ENCODE measurements around the gene TM4SF20. TPM values are rescaled to one million over a fixed set of nuclear protein-coding genes. Genes with fewer than 3 reads are reported as not detected.

Gene TM4SF20
- polyA plus RNA-seq, 1 donor from 2014 or later = not detected

DNA sequence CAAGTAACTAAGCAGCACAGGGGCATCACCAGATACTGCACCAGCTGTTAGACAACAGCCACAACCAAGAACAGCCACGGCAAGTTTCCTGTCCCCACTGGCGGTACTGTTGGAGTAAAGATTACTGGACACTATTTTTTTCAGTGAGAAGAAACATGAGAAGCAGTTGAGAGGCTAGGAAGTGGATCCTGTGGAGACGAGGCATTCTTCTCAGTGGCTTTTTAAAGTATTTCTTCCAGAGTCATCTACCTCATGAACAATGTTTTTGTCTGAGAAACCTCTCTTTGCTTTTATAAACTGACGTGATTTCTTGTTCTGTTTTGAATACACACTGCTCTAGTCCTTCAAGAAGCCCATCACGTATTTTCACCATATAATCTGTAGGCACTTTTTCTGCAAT is 18.8 kb downstream of the TM4SF20 start:
- no peak overlapping the region for H3K9ac ChIP-seq (ENCODE audit: low read length)
- no peak overlapping the region for H3K4me3 ChIP-seq (ENCODE audit: low read length)
- H3K27ac ChIP-seq (ENCODE audit: low read length) = no peak overlapping the region
- H2AFZ ChIP-seq (ENCODE audit: low read depth, low read length) = no peak overlapping the region
- H3K4me2 ChIP-seq (ENCODE audit: low read length) = no peak overlapping the region
- H4K20me1 ChIP-seq (ENCODE audit: insufficient read depth) = no peaks in the 10 kb centered on the region
- TF ChIP-seq RAD21 (conservative IDR thresholded peaks at IDR 0.05) (no peak), EP300 (conservative IDR thresholded peaks at IDR 0.05; ENCODE audit: poor library complexity, severe bottlenecking) (no peak), POLR2AphosphoS5 (IDR thresholded peaks at IDR 0.05) (no peak)
- TF ChIP-seq, protein P1, sequence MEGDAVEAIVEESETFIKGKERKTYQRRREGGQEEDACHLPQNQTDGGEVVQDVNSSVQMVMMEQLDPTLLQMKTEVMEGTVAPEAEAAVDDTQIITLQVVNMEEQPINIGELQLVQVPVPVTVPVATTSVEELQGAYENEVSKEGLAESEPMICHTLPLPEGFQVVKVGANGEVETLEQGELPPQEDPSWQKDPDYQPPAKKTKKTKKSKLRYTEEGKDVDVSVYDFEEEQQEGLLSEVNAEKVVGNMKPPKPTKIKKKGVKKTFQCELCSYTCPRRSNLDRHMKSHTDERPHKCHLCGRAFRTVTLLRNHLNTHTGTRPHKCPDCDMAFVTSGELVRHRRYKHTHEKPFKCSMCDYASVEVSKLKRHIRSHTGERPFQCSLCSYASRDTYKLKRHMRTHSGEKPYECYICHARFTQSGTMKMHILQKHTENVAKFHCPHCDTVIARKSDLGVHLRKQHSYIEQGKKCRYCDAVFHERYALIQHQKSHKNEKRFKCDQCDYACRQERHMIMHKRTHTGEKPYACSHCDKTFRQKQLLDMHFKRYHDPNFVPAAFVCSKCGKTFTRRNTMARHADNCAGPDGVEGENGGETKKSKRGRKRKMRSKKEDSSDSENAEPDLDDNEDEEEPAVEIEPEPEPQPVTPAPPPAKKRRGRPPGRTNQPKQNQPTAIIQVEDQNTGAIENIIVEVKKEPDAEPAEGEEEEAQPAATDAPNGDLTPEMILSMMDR (IDR thresholded peaks at IDR 0.05; ENCODE audit: poor library complexity, severe bottlenecking) = no peak
- TF ChIP-seq, protein P2, sequence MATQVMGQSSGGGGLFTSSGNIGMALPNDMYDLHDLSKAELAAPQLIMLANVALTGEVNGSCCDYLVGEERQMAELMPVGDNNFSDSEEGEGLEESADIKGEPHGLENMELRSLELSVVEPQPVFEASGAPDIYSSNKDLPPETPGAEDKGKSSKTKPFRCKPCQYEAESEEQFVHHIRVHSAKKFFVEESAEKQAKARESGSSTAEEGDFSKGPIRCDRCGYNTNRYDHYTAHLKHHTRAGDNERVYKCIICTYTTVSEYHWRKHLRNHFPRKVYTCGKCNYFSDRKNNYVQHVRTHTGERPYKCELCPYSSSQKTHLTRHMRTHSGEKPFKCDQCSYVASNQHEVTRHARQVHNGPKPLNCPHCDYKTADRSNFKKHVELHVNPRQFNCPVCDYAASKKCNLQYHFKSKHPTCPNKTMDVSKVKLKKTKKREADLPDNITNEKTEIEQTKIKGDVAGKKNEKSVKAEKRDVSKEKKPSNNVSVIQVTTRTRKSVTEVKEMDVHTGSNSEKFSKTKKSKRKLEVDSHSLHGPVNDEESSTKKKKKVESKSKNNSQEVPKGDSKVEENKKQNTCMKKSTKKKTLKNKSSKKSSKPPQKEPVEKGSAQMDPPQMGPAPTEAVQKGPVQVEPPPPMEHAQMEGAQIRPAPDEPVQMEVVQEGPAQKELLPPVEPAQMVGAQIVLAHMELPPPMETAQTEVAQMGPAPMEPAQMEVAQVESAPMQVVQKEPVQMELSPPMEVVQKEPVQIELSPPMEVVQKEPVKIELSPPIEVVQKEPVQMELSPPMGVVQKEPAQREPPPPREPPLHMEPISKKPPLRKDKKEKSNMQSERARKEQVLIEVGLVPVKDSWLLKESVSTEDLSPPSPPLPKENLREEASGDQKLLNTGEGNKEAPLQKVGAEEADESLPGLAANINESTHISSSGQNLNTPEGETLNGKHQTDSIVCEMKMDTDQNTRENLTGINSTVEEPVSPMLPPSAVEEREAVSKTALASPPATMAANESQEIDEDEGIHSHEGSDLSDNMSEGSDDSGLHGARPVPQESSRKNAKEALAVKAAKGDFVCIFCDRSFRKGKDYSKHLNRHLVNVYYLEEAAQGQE (IDR thresholded peaks at IDR 0.05; ENCODE audit: borderline replicate concordance) = no peak
- no peaks in the 10 kb centered on the region for H3K79me2 ChIP-seq (replicated peaks; ENCODE audit: insufficient read depth, low read length)
- H3K9me2 ChIP-seq (ENCODE audit: insufficient read depth, low read length) = no peaks in the 10 kb centered on the region
- no peaks in the 10 kb centered on the region for H3K9me3 ChIP-seq (ENCODE audit: low read length)
- peaks cover 11% of the 10 kb centered on the region for H3K36me3 ChIP-seq (ENCODE audit: insufficient read depth, low read length)
- no peaks in the 10 kb centered on the region for H3F3A ChIP-seq (ENCODE audit: insufficient read depth, low read length, poor library complexity, severe bottlenecking)
- no peaks in the 10 kb centered on the region for H3K27me3 ChIP-seq (ENCODE audit: insufficient read depth, low read depth, low read length)

DNA sequence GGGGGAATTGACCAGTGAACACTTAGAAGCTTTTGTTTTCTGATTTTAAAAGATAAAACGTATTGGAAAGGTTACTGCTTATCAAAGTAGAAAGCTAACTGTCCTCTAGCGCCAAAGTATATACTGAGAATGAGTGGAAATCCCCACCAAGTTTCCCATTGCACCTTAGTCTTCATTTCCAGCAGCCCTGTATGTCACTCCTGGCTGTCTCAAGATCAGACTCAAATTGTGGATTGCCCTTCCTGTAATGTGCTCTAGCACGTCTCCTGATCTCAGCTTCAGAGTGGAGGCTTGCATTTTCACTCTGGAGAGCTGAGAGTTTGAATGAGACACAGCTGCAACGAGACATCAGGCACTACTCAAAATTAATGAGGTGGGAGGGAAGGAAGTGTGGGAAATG is 27.5 kb downstream of the TM4SF20 start:
- Histone ChIP-seq H3K4me2 (ENCODE audit: low read length) (no peak overlapping the region), H3K27me3 (ENCODE audit: insufficient read depth, low read depth, low read length) (no peaks in the 10 kb centered on the region), H3K9ac (ENCODE audit: low read length) (no peak overlapping the region), H3K36me3 (ENCODE audit: insufficient read depth, low read length) (peaks cover 5% of the 10 kb centered on the region), H2AFZ (ENCODE audit: low read depth, low read length) (no peak overlapping the region), H3K9me2 (ENCODE audit: insufficient read depth, low read length) (no peaks in the 10 kb centered on the region), H3K9me3 (ENCODE audit: low read length) (no peaks in the 10 kb centered on the region), H3K27ac (ENCODE audit: low read length) (no peak overlapping the region), H3K4me3 (ENCODE audit: low read length) (no peak overlapping the region), H4K20me1 (ENCODE audit: insufficient read depth) (no peaks in the 10 kb centered on the region), H3K79me2 (replicated peaks; ENCODE audit: insufficient read depth, low read length) (no peaks in the 10 kb centered on the region), H3F3A (ENCODE audit: insufficient read depth, low read length, poor library complexity, severe bottlenecking) (no peaks in the 10 kb centered on the region)
- TF ChIP-seq EZH2 (IDR thresholded peaks at IDR 0.05; ENCODE audit: borderline replicate concordance, insufficient read depth, low read length, poor library complexity, severe bottlenecking) (no peak), RAD21 (conservative IDR thresholded peaks at IDR 0.05) (no peak), SMC3 (conservative IDR thresholded peaks at IDR 0.05; ENCODE audit: poor library complexity) (no peak), EP300 (conservative IDR thresholded peaks at IDR 0.05; ENCODE audit: poor library complexity, severe bottlenecking) (no peak)
- TF ChIP-seq, protein P2 (IDR thresholded peaks at IDR 0.05; ENCODE audit: borderline replicate concordance) = no peak
